ENCODE measurements around the gene TMC7.

TMC7 gene

GRCh38 chr16:19077879-19078278 is 94.1 kb downstream of the TMC7 start:
- no peak overlapping the region for H3K4ac ChIP-seq (ENCODE audit: low read depth, low read length)
- no peak overlapping the region for H3K4me3 ChIP-seq (ENCODE audit: low read length)
- H3K79me1 ChIP-seq (ENCODE audit: low read length), result no peaks in the 10 kb centered on the region
- H2BK15ac ChIP-seq (replicated peaks; ENCODE audit: low read depth), result no peak overlapping the region
- no peak overlapping the region for H2BK120ac ChIP-seq (ENCODE audit: low read depth, low read length)
- H3K27ac ChIP-seq (ENCODE audit: low read depth, low read length), result no peak overlapping the region
- no peak for DNase-seq
- no peak overlapping the region for H3K9ac ChIP-seq (ENCODE audit: low read length)
- 100% methylated on average over 1 of the region's 6 CpGs for WGBS (ENCODE audit: extremely low coverage, insufficient coverage, low lambda C conversion rate)
- no peak overlapping the region for H2AK5ac ChIP-seq (ENCODE audit: low read length)
- H3K56ac ChIP-seq (ENCODE audit: low read length), result no peak overlapping the region
- no peak overlapping the region for H4K8ac ChIP-seq (ENCODE audit: low read depth, low read length)
- H4K5ac ChIP-seq (ENCODE audit: low read length), result no peak overlapping the region
- H2BK5ac ChIP-seq (ENCODE audit: low read length), result no peak overlapping the region
- no peaks in the 10 kb centered on the region for H3K36me3 ChIP-seq (ENCODE audit: control insufficient read depth, insufficient read depth, low read length)
- no peaks in the 10 kb centered on the region for H3K27me3 ChIP-seq (ENCODE audit: insufficient read depth, low read length, poor library complexity)
- H3K79me2 ChIP-seq (ENCODE audit: control insufficient read depth, insufficient read depth, low read length), result no peaks in the 10 kb centered on the region
- H3K4me2 ChIP-seq (ENCODE audit: low read length), result no peak overlapping the region
- no peak overlapping the region for H3K23ac ChIP-seq (ENCODE audit: low read length)
- H3K4me1 ChIP-seq (ENCODE audit: control insufficient read depth, low read depth, low read length), result no peaks in the 10 kb centered on the region
- no peak overlapping the region for H3K18ac ChIP-seq (ENCODE audit: low read length)

- Histone ChIP-seq H3K4ac (ENCODE audit: low read depth, low read length) (no peak overlapping the region), H3K79me2 (ENCODE audit: control insufficient read depth, insufficient read depth, low read length) (no peaks in the 10 kb centered on the region), H3K56ac (ENCODE audit: low read length) (no peak overlapping the region), H2BK5ac (ENCODE audit: low read length) (no peak overlapping the region), H3K9ac (ENCODE audit: low read length) (no peak overlapping the region), H2AK5ac (ENCODE audit: low read length) (no peak overlapping the region), H3K18ac (ENCODE audit: low read length) (no peak overlapping the region), H3K4me2 (ENCODE audit: low read length) (no peak overlapping the region), H2BK15ac (replicated peaks; ENCODE audit: low read depth) (no peak overlapping the region), H4K8ac (ENCODE audit: low read depth, low read length) (no peak overlapping the region), H3K23ac (ENCODE audit: low read length) (no peak overlapping the region), H3K4me3 (ENCODE audit: low read length) (no peak overlapping the region), H3K79me1 (ENCODE audit: low read length) (no peaks in the 10 kb centered on the region), H4K5ac (ENCODE audit: low read length) (no peak overlapping the region), H2BK120ac (ENCODE audit: low read depth, low read length) (no peak overlapping the region), H3K27ac (ENCODE audit: low read depth, low read length) (no peak overlapping the region), H3K36me3 (ENCODE audit: control insufficient read depth, insufficient read depth, low read length) (no peaks in the 10 kb centered on the region), H3K4me1 (ENCODE audit: control insufficient read depth, low read depth, low read length) (no peaks in the 10 kb centered on the region), H3K27me3 (ENCODE audit: insufficient read depth, low read length, poor library complexity) (no peaks in the 10 kb centered on the region)
- no peak for DNase-seq
- WGBS (ENCODE audit: extremely low coverage, insufficient coverage, low lambda C conversion rate), result no CpG with 5 or more reads among the region's 1 CpG
Measured at GRCh38 chr16:19083670-19084069, 99.9 kb downstream of the TMC7 start.

GRCh38 chr16:19084139-19084538 is 100.4 kb downstream of the TMC7 start:
- no peak overlapping the region for H3K9ac ChIP-seq (ENCODE audit: low read length)
- DNase-seq, result no peak
- H3K79me2 ChIP-seq (ENCODE audit: control insufficient read depth, insufficient read depth, low read length), result no peaks in the 10 kb centered on the region

GRCh38 chr16:19084879-19085278 is 101.1 kb downstream of the TMC7 start:
- H3K79me2 ChIP-seq (ENCODE audit: control insufficient read depth, insufficient read depth, low read length), result no peaks in the 10 kb centered on the region
- no peak overlapping the region for H3K4me3 ChIP-seq (ENCODE audit: low read length)
- no peak for DNase-seq
- H4K8ac ChIP-seq (ENCODE audit: low read depth, low read length), result no peak overlapping the region
- H3K9ac ChIP-seq (ENCODE audit: low read length), result no peak overlapping the region
- no peaks in the 10 kb centered on the region for H3K36me3 ChIP-seq (ENCODE audit: control insufficient read depth, insufficient read depth, low read length)
- no peak overlapping the region for H2BK15ac ChIP-seq (replicated peaks; ENCODE audit: low read depth)
- H3K4me1 ChIP-seq (ENCODE audit: control insufficient read depth, low read depth, low read length), result no peaks in the 10 kb centered on the region
- no peak overlapping the region for H3K4ac ChIP-seq (ENCODE audit: low read depth, low read length)
- no peak overlapping the region for H2BK5ac ChIP-seq (ENCODE audit: low read length)
- WGBS (ENCODE audit: extremely low coverage, insufficient coverage, low lambda C conversion rate), result no CpG with 5 or more reads among the region's 5 CpGs
- H2AK5ac ChIP-seq (ENCODE audit: low read length), result no peak overlapping the region
- H3K4me2 ChIP-seq (ENCODE audit: low read length), result no peak overlapping the region
- no peak overlapping the region for H3K23ac ChIP-seq (ENCODE audit: low read length)
- no peak overlapping the region for H3K27ac ChIP-seq (ENCODE audit: low read depth, low read length)
- H3K79me1 ChIP-seq (ENCODE audit: low read length), result no peaks in the 10 kb centered on the region
- no peak overlapping the region for H3K56ac ChIP-seq (ENCODE audit: low read length)
- H2BK120ac ChIP-seq (ENCODE audit: low read depth, low read length), result no peak overlapping the region
- no peaks in the 10 kb centered on the region for H3K27me3 ChIP-seq (ENCODE audit: insufficient read depth, low read length, poor library complexity)
- no peak overlapping the region for H4K5ac ChIP-seq (ENCODE audit: low read length)
- H3K18ac ChIP-seq (ENCODE audit: low read length), result no peak overlapping the region

More at GRCh38 chr16:19084139-19084538, 100.4 kb downstream of the TMC7 start:
- no peaks in the 10 kb centered on the region for H3K27me3 ChIP-seq (ENCODE audit: insufficient read depth, low read length, poor library complexity)
- no peak overlapping the region for H3K4ac ChIP-seq (ENCODE audit: low read depth, low read length)
- no CpG with 5 or more reads among the region's 3 CpGs for WGBS (ENCODE audit: extremely low coverage, insufficient coverage, low lambda C conversion rate)
- H2BK15ac ChIP-seq (replicated peaks; ENCODE audit: low read depth), result no peak overlapping the region
- no peak overlapping the region for H4K5ac ChIP-seq (ENCODE audit: low read length)
- H3K18ac ChIP-seq (ENCODE audit: low read length), result no peak overlapping the region
- no peak overlapping the region for H2AK5ac ChIP-seq (ENCODE audit: low read length)
- H3K4me3 ChIP-seq (ENCODE audit: low read length), result no peak overlapping the region
- no peaks in the 10 kb centered on the region for H3K79me1 ChIP-seq (ENCODE audit: low read length)
- no peak overlapping the region for H3K27ac ChIP-seq (ENCODE audit: low read depth, low read length)
- H3K56ac ChIP-seq (ENCODE audit: low read length), result no peak overlapping the region
- no peak overlapping the region for H2BK5ac ChIP-seq (ENCODE audit: low read length)
- no peak overlapping the region for H4K8ac ChIP-seq (ENCODE audit: low read depth, low read length)
- no peak overlapping the region for H2BK120ac ChIP-seq (ENCODE audit: low read depth, low read length)
- no peaks in the 10 kb centered on the region for H3K4me1 ChIP-seq (ENCODE audit: control insufficient read depth, low read depth, low read length)
- no peak overlapping the region for H3K23ac ChIP-seq (ENCODE audit: low read length)
- no peak overlapping the region for H3K4me2 ChIP-seq (ENCODE audit: low read length)
- H3K36me3 ChIP-seq (ENCODE audit: control insufficient read depth, insufficient read depth, low read length), result no peaks in the 10 kb centered on the region

GRCh38 chr16:19085679-19086200 is 102.0 kb downstream of the TMC7 start:
- peak; percentile 29 for DNase-seq
- no peak overlapping the region for H3K4me2 ChIP-seq (ENCODE audit: low read length)

More at GRCh38 chr16:19085679-19086200, 102.0 kb downstream of the TMC7 start:
- Histone ChIP-seq H2BK5ac (ENCODE audit: low read length) (no peak overlapping the region), H3K4me3 (ENCODE audit: low read length) (no peak overlapping the region), H3K23ac (ENCODE audit: low read length) (no peak overlapping the region), H2AK5ac (ENCODE audit: low read length) (no peak overlapping the region), H3K4ac (ENCODE audit: low read depth, low read length) (no peak overlapping the region), H3K27ac (ENCODE audit: low read depth, low read length) (no peak overlapping the region), H2BK120ac (ENCODE audit: low read depth, low read length) (no peak overlapping the region), H3K18ac (ENCODE audit: low read length) (no peak overlapping the region), H3K4me1 (ENCODE audit: control insufficient read depth, low read depth, low read length) (no peaks in the 10 kb centered on the region), H4K8ac (ENCODE audit: low read depth, low read length) (no peak overlapping the region), H3K27me3 (ENCODE audit: insufficient read depth, low read length, poor library complexity) (no peaks in the 10 kb centered on the region), H3K36me3 (ENCODE audit: control insufficient read depth, insufficient read depth, low read length) (no peaks in the 10 kb centered on the region), H3K9ac (ENCODE audit: low read length) (no peak overlapping the region), H2BK15ac (replicated peaks; ENCODE audit: low read depth) (no peak overlapping the region), H3K79me1 (ENCODE audit: low read length) (no peaks in the 10 kb centered on the region), H3K79me2 (ENCODE audit: control insufficient read depth, insufficient read depth, low read length) (no peaks in the 10 kb centered on the region), H3K56ac (ENCODE audit: low read length) (no peak overlapping the region), H4K5ac (ENCODE audit: low read length) (no peak overlapping the region)
- no CpG with 5 or more reads among the region's 8 CpGs for WGBS (ENCODE audit: extremely low coverage, insufficient coverage, low lambda C conversion rate)
